SK-N-SH treated with all-trans-retinoic acid at 6 μM for 48 hours (cell line): ENCODE measurements around the gene EFNA4.

Source experiments
- ATAC-seq: fragments of 200-7000 bp; cut with Tn5 transposase; 3 replicates; pipeline ENCODE4 v1.9.1; 2020; ENCODE audit warnings: mild to moderate bottlenecking, moderate library complexity
- ARNTL ChIP-seq: fragments of 450-650 bp; formaldehyde crosslinking; IDR thresholded peaks from 2 replicates; pipeline ENCODE4 v1.5.0; 2020; ENCODE audit warnings: low read depth, mild to moderate bottlenecking, moderate library complexity, borderline replicate concordance
- BACH2 ChIP-seq: fragments of 250-450 bp; sonication (Bioruptor Pico); IDR thresholded peaks from 2 replicates; pipeline ENCODE4 v1.9.0; 2021; ENCODE audit warnings: mild to moderate bottlenecking, borderline replicate concordance
- CSDC2 ChIP-seq: fragments of 250-450 bp; sonication (Bioruptor Pico); IDR thresholded peaks from 2 replicates; pipeline ENCODE4 v1.5.0; 2020; ENCODE audit warnings: mild to moderate bottlenecking, moderate library complexity
- CSRNP3 ChIP-seq: fragments of 250-450 bp; sonication (Bioruptor Pico); IDR thresholded peaks from 2 replicates; pipeline ENCODE4 v1.5.1; 2021; ENCODE audit warnings: mild to moderate bottlenecking, moderate library complexity
- ESRRG ChIP-seq: fragments of 250-450 bp; sonication (Bioruptor Pico); IDR thresholded peaks from 2 replicates; pipeline ENCODE4 v1.6.1; 2021; ENCODE audit warnings: mild to moderate bottlenecking
- GLIS3 ChIP-seq: fragments of 250-450 bp; sonication (Bioruptor Pico); IDR thresholded peaks from 2 replicates; pipeline ENCODE4 v1.5.0; 2020; ENCODE audit warnings: mild to moderate bottlenecking, moderate library complexity
- ISL1 ChIP-seq: fragments of 250-450 bp; sonication (Bioruptor Pico); IDR thresholded peaks from 2 replicates; pipeline ENCODE4 v2.1.2; 2022; ENCODE audit warnings: mild to moderate bottlenecking, moderate library complexity
- OSR1 ChIP-seq: fragments of 250-450 bp; sonication (Bioruptor Pico); IDR thresholded peaks from 2 replicates; pipeline ENCODE4 v1.8.0; 2022; ENCODE audit warnings: moderate library complexity, mild to moderate bottlenecking, inconsistent platforms
- PATZ1 ChIP-seq: fragments of 250-450 bp; sonication (Bioruptor Pico); IDR thresholded peaks from 2 replicates; pipeline ENCODE4 v1.8.0; 2020; ENCODE audit warnings: mild to moderate bottlenecking, moderate library complexity, borderline replicate concordance
- POU6F1 ChIP-seq: fragments of 250-450 bp; sonication (Bioruptor Pico); IDR thresholded peaks from 2 replicates; pipeline ENCODE4 v1.8.0; 2021; ENCODE audit warnings: low read depth, mild to moderate bottlenecking, moderate library complexity, borderline replicate concordance
- PPARA ChIP-seq: fragments of 250-450 bp; sonication (Bioruptor Pico); IDR thresholded peaks from 2 replicates; pipeline ENCODE4 v1.5.0; 2020; ENCODE audit warnings: mild to moderate bottlenecking, borderline replicate concordance
- TCF4 ChIP-seq: fragments of 250-450 bp; sonication (Bioruptor Pico); IDR thresholded peaks from 2 replicates; pipeline ENCODE4 v1.8.0; 2021; ENCODE audit warnings: mild to moderate bottlenecking, moderate library complexity, borderline replicate concordance
- TOX ChIP-seq: fragments of 250-450 bp; sonication (Bioruptor Pico); IDR thresholded peaks from 2 replicates; pipeline ENCODE4 v1.8.0; 2021; ENCODE audit warnings: mild to moderate bottlenecking, moderate library complexity, borderline replicate concordance
- TSHZ2 ChIP-seq: fragments of 250-450 bp; sonication (Bioruptor Pico); IDR thresholded peaks from 2 replicates; pipeline ENCODE4 v1.5.0; 2020; ENCODE audit warnings: mild to moderate bottlenecking, moderate library complexity
- ZC3H10 ChIP-seq: fragments of 250-450 bp; sonication (Bioruptor Pico); IDR thresholded peaks from 2 replicates; pipeline ENCODE4 v1.5.1; 2021; ENCODE audit warnings: mild to moderate bottlenecking, moderate library complexity
- ZFP30 ChIP-seq: fragments of 450-650 bp; formaldehyde crosslinking; IDR thresholded peaks from 2 replicates; pipeline ENCODE4 v1.5.0; 2022; ENCODE audit warnings: mild to moderate bottlenecking, moderate library complexity
- ZNF565 ChIP-seq: fragments of 450-650 bp; formaldehyde crosslinking; conservative IDR thresholded peaks from 2 replicates; pipeline ENCODE4 v1.5.0; 2020; ENCODE audit warnings: low read depth, mild to moderate bottlenecking, moderate library complexity

The EFNA4 gene

GRCh38 chr1:155108296-155108695 is 44.8 kb downstream of the EFNA4 start:
- TF ChIP-seq PPARA (CRISPR knock-in tag): no peak
- no peak for TF ChIP-seq PATZ1 (CRISPR knock-in tag)
- TF ChIP-seq ZNF565 (CRISPR knock-in tag): no peak
- TF ChIP-seq CSDC2 (CRISPR knock-in tag): no peak
- TF ChIP-seq OSR1 (CRISPR knock-in tag): no peak
- TF ChIP-seq TCF4: no peak
- TF ChIP-seq, all 23 proteins: peak for 0
- no peak for ATAC-seq

- TF ChIP-seq ZC3H10 (CRISPR knock-in tag) (no peak), BACH2 (CRISPR knock-in tag) (no peak), ARNTL (CRISPR knock-in tag) (no peak), CSRNP3 (CRISPR knock-in tag) (no peak), TOX (CRISPR knock-in tag) (no peak), PPARA (CRISPR knock-in tag) (no peak), CSDC2 (CRISPR knock-in tag) (no peak), GLIS3 (no peak)
- ATAC-seq: no peak
Observed at GRCh38 chr1:155110381-155110780, 46.8 kb downstream of the EFNA4 start.

- TF ChIP-seq ISL1 (CRISPR knock-in tag): no peak
- TF ChIP-seq OSR1 (CRISPR knock-in tag): no peak
- no peak for TF ChIP-seq POU6F1 (CRISPR knock-in tag)
- TF ChIP-seq TOX (CRISPR knock-in tag): no peak
- TF ChIP-seq TSHZ2 (CRISPR knock-in tag): no peak
- no peak for TF ChIP-seq PATZ1 (CRISPR knock-in tag)
- TF ChIP-seq ZC3H10 (CRISPR knock-in tag): no peak
- TF ChIP-seq GLIS3: no peak
- no peak for TF ChIP-seq ARNTL (CRISPR knock-in tag)
- no peak for ATAC-seq
Observed at GRCh38 chr1:155110826-155111225, 47.3 kb downstream of the EFNA4 start.

GRCh38 chr1:155113450-155113980 is 50.0 kb downstream of the EFNA4 start:
- ATAC-seq: no peak
- TF ChIP-seq ZNF565 (CRISPR knock-in tag) (no peak), CSRNP3 (CRISPR knock-in tag) (no peak), PATZ1 (CRISPR knock-in tag) (no peak), ESRRG (no peak), ZFP30 (no peak)
